HG03159 (cell line): Measurements from ENCODE around the gene ZNF598.

ENCODE experiments used
- ATAC-seq: cut with Tn5 transposase; IDR thresholded peaks from one replicate; pipeline ENCODE4 v1.9.1; 2021; ENCODE audit warnings: mild to moderate bottlenecking, moderate library complexity; ENCODE audit not compliant: unreplicated experiment

The ZNF598 gene

DNA sequence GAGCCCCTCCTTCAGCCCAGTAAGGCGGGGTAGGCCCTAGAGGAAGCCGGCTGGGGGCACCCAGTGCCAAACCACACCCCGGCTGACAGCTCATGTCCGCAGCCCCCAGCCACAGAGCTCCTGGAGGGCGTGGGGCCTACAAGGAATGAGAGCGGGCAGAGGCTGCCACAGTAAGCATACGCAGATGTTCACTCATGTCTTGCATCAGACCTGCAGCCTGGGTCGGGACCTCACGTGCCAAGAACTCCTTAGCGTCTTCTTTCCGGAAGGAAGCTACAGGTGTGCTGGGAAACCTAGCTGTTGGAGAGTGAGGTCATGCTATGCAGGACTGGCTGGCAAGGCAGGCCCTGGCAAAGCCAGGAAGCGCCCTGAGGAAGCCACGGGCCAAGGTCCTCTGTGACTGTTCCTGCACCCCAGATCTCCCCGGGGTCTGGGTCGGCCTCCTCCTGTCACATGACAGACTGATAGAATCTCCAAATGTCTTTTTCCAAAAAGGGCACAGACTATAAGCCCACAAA lies 1.6 kb downstream of the ZNF598 start:
- no peak for ATAC-seq

- no peak for ATAC-seq
Measured at GRCh38 chr16:2007081-2007836, 2.4 kb downstream of the ZNF598 start.

- ATAC-seq = no peak
Measured at GRCh38 chr16:2006317-2006716, 3.3 kb downstream of the ZNF598 start.

DNA sequence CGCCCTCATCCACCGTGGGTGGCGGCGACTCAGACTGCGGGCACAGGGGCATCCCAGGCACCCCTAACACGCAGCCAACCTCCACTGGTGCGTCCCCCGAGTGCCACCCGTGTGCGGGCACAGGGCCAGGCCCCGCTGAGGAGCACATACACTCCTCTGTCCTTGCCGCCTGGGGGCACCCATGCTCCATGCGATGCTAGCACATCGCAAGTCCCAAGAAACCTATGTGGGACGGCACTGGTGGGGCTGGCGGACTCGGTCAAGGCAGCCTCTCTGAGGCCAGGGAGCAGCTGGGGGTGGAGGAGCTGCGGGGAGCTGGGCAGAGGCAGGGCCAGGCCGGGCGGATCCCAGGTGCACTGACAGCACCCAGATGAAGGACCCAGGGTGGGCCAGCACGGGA lies 4.0 kb downstream of the ZNF598 start:
- no peak for ATAC-seq

GRCh38 chr16:2004795-2005517 lies 4.7 kb downstream of the ZNF598 start:
- no peak for ATAC-seq

DNA sequence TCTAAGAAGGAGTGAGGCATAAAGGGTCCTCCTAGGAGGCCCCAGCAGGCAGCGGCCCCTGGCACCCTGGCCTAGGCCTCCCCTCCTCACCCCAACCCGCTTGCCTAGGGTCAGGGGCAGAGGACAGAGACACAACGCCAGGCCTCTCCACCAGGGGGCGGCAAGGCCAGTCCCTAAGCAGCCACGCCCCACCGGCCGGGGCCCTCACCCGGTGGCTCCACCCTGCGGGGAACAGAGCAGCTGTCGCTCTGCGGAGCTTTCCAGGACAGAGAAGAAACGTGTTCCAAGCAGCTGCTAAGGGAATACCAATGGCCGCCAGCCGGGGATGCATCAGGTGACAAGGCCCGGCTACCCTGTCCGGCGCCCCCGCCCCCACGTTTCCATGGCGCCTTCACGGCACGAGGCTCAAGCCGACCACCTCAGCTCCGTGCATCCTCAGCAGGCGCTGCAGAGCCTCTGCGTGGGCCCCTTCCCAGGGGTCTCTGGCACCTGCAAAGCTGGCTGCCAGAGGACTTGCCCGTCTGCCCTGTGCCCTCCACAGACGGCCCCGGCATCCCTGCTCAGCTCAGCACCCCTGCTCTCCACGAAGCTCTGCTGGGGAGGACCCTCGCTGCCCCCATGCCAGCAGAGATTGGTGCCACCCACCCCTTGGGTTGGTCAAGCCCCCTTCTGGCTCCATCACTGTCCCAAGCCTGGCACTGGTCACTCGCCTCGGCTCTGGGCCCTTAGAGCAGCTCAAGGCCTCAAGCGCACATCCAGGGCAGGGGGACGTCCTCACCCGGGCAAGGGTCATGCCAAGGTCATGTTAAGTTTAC lies 5.6 kb downstream of the ZNF598 start:
- peak; percentile 64 for ATAC-seq

DNA sequence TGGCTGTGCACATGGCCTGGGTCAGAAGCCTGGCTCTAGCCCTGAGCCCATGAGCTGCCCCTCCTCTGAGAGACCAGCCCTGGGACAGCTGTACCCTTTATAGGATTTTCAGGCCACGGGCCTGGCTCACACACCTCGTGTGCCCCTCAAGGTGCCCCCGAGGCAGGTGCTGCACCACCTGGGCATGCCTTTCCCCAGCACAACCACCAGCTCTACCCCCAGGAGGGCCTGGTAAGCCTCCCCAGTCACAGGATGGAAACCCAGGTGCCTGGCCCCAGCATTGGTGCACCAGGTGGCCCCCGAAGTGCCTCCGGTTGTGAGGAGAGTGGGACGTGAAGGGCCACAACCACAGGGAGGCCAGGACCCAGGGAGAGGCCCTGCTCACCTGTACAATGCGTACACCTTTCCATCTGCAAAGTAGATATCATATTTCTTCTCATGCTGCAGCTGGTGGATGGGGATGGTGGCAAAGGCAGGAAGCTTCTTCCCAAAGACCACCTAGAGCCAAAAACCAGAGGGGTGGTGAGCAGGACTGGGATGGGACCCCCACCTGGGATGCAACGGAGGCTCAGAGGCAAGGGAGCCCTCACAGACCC lies 6.3 kb downstream of the ZNF598 start:
- no peak for ATAC-seq

DNA sequence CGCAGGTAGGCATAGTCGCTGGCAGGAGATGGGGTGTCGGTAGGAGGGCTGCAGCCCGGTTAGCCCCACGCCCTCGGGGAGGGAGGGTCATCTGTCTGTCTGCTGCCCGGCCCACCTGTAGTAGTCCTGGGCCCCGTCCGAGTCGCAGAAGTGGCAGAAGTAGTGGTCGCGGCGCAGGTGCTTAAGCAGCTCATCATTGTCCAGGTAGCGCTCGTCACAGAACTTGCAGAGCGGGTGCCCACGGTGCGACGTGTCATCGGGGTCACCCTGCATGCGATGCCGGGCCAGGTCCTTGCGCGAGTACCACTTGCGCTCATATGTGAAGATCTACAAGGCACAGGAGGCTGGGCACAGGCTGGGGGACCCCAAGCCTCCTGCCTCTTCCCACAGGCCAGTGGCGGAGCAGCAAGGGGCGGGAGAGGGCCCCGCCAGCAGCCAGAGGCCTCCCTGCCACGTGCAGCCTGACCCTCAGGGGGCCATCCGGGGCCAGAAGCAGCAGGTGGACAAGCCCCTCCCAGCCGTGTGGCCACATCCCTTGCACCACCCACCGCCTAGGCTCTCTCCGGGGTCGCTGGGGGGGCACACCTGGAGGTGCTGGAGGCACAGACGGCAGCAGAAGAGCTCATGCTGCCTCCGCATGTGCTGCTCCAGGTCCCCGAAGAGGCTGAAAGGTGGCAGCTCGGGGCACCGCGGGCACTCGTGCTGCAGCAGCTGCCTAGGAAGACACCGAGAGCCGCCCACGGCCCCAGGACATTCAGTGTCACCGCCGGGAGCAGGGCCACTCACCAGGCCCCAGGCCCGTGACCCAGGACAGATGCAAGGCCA lies 7.0 kb downstream of the ZNF598 start:
- ATAC-seq = no peak

- ATAC-seq = no peak
Measured at GRCh38 chr16:2001456-2002355, 7.9 kb downstream of the ZNF598 start.

DNA sequence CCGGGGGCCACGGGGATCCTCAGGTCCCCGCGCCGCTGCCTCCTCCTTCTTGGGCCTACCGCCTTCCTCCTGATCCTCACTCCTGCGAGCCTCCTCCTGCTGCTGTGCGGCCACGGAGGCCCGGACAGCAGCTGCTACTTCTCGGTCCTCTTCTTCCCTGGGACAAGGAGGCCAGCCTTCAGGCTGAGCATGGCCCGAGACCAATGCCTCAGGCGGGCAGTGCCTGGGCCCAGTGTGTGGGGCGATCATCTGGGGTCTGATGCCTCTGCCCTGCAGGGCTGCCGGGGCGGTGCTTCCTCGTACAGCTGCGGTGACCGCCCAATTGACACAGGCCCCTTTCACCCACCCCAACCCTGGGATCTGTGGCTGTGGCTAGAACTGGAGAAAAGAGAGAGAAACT lies 8.6 kb downstream of the ZNF598 start:
- no peak for ATAC-seq

GRCh38 chr16:1999866-2000514 lies 9.6 kb downstream of the ZNF598 start:
- no peak for ATAC-seq

DNA sequence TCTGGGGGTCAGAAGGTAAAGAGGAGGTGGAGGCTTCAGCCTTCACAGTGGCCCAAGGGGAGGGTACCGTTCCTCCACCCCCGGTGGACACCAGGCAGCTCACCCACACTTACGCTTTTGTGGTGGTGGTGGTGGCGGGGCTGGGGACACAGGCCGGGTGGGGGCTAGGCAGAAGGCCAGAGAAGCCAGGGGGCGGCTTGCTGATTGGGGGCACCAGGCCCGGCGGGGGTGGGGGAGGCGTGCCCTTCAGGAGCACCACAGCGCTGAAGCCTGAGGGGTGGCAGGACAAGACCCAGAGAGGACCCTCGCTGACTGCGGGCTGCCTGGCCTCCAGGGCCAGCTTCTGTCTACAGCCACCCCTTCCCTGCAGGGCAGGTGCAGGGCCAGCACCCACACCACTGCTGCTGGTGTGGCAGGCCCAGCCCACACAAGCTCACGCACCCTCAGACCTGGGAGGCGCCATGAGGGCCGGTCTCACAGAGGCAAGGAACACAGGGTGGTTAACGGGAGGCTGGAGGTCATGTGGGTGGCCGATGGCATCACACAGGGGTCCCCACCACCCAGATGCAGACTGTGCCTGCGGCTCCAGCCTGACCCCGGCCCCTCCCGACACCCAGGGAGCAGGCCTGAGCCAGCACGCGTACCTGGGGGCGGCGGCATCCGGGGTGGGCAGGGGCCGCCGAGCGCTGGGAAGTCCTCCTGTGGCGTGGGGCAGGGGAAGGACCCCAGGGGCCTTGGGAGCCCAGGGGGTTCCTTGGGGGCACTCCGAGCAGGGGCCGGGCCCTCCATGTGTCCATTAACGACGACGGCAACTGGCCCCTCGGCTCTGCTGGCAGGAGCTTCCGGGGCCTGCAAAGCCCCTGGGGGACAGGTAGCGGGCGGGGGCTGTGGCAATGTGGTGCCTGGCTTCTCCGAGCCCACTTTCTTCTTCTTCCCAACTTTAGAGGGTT lies 10.5 kb downstream of the ZNF598 start:
- no peak for ATAC-seq

DNA sequence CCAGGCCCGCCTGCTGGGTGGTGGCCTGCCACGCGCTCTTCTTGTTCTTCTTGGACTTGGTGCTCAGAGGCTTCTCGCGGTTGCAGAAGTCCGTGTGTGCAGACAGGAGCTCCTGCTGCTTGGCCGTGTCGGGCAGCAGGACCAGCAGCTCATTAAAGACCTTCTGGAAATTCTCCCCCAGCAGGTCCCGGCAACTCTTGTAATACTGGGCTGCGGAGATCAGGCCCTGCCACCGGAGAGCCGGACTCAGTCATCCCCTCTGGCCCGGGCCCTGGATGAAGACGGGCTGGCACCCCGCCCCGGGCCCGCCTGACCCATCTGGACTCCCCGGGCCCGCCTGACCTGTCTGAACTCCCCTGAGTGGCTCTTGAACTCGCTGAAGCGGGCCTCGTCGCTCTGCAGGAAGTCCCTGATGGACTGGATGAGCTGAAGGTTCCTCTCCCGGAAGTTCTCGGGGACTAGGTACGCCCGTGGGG lies 11.2 kb downstream of the ZNF598 start:
- ATAC-seq = no peak

DNA sequence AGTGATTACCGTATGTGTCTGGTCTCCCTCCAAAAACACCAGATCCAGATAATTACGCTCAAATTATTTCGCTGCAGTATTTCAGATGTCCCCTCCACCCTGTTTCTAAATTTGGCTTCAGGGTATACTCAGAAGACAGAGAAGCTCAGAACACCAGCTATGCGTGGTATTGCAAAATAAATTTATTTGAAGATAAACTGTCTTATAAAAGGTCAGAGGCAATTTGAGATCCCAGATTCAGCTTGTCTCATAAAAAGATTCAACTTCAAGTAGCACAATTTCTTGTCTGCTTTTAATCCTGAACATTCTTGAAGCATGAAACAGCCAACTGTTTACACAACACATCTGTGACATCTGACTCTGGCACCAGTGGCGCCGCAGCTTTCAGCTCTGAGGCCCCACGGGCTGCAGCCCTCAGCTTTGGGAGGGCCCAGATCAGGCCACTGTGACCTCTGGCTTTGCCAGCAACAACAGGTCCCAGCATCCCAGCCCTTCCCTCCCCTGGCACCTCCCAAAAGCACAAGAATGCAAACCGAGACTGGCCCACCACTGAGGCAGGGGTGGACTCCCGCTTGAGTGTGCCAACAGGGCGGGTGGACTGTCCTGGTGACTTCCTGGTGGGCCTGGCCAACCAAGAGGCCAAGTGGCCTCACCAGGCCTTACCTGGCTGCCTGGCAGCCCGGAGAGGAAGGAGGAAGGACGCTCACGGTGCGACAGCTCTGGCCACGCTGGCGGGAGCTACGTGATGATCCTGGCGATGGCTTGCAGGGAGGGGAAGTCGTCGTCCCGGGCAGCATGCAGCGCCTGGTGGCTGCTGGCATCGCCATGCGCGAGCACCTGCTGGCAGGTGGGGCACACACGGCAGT lies 11.9 kb downstream of the ZNF598 start:
- no peak for ATAC-seq

DNA sequence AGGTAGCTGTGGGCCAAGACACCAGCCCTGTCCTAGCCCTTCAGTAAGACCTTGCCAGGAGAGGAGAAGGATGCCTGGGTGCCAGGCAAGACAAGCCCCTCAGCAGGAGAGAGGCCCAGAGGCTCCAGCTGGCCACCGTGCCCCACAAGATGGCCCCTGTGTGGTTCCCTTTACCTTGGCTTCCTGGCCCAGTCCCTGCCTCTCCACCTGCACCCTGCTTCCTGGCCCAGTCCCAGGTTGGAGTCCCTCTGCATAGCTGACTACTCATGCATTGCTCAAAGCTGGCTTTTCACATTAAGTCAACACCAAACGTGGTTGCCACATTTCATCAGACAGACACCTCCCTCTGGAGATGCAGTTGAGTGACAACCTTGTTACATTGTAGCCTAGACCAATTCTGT lies 15.9 kb downstream of the ZNF598 start:
- ATAC-seq = no peak

GRCh38 chr16:1992704-1993317 lies 16.8 kb downstream of the ZNF598 start:
- no peak for ATAC-seq
